Activated CD4-positive, alpha-beta T cell treated with anti-CD3 and anti-CD28 coated beads for 48 hours (primary cell): ENCODE results near the gene DNAJC22.
A peak's percentile ranks its signal among the peaks of the same experiment; 100 is the strongest.
"Not testable (repeated sequence)": the region's sequence is repeated elsewhere in the genome, so short reads cannot be mapped to it uniquely, and the experiment has no call there.

ENCODE experiments used
- DNase-seq: peaks from one replicate; pipeline ENCODE4 v3.0.0-alpha.2; 2020

The DNAJC22 gene

GRCh38 chr12:49331380-49332222 is 15.1 kb upstream of the DNAJC22 start:
- no peak for DNase-seq

GRCh38 chr12:49332441-49332861 is 14.2 kb upstream of the DNAJC22 start:
- no peak for DNase-seq

GRCh38 chr12:49332891-49333371 is 13.8 kb upstream of the DNAJC22 start:
- no peak for DNase-seq

- not testable (repeated sequence) for DNase-seq
Observed at GRCh38 chr12:49333778-49334177, 12.9 kb upstream of the DNAJC22 start.

GRCh38 chr12:49334226-49334625 is 12.5 kb upstream of the DNAJC22 start:
- no peak for DNase-seq

GRCh38 chr12:49334681-49335080 is 12.0 kb upstream of the DNAJC22 start:
- no peak for DNase-seq

- no peak for DNase-seq
Observed at GRCh38 chr12:49335118-49335954, 11.4 kb upstream of the DNAJC22 start.

- no peak for DNase-seq
Observed at GRCh38 chr12:49335955-49336644, 10.6 kb upstream of the DNAJC22 start.

GRCh38 chr12:49336645-49337584 is 9.8 kb upstream of the DNAJC22 start, which contains the start of gene C1QL4:
TSS of gene C1QL4 (minus strand) at chr12:49337188. CDS start at chr12:49336477, 711 bp downstream.
- DNase-seq: peak; percentile 91

- no peak for DNase-seq
Observed at GRCh38 chr12:49338830-49339463, 7.7 kb upstream of the DNAJC22 start.

GRCh38 chr12:49339464-49339861 is 7.2 kb upstream of the DNAJC22 start:
- no peak for DNase-seq

GRCh38 chr12:49340095-49340870 is 6.4 kb upstream of the DNAJC22 start:
- DNase-seq: no peak

GRCh38 chr12:49340971-49341776 is 5.5 kb upstream of the DNAJC22 start:
- no peak for DNase-seq

GRCh38 chr12:49341777-49342065 is 5.0 kb upstream of the DNAJC22 start:
- DNase-seq: no peak

GRCh38 chr12:49342066-49342913 is 4.4 kb upstream of the DNAJC22 start:
- DNase-seq: peak; percentile 91

- DNase-seq: peak; percentile 70
Observed at GRCh38 chr12:49342914-49343731, 3.6 kb upstream of the DNAJC22 start.

GRCh38 chr12:49344486-49345050 is 2.1 kb upstream of the DNAJC22 start:
- no peak for DNase-seq
